ENCODE results near the gene GHRH.

Gene GHRH

GRCh38 chr20:37236462-37236861 lies 25.2 kb downstream of the GHRH start:
- no peak for DNase-seq (ENCODE audit: low read depth)
- H3K4me3 ChIP-seq (ENCODE audit: low read depth, low read length): no peak overlapping the region
- no peak for TF ChIP-seq CTCF (IDR thresholded peaks at IDR 0.05; ENCODE audit: low read depth, low read length, missing control alignments)

GRCh38 chr20:37235065-37235464 lies 26.5 kb downstream of the GHRH start:
- no peak overlapping the region for H3K4me3 ChIP-seq (ENCODE audit: low read depth, low read length)
- no peak for DNase-seq (ENCODE audit: low read depth)
- TF ChIP-seq CTCF (IDR thresholded peaks at IDR 0.05; ENCODE audit: low read depth, low read length, missing control alignments): no peak

GRCh38 chr20:37234254-37234581 lies 27.4 kb downstream of the GHRH start:
- TF ChIP-seq CTCF (IDR thresholded peaks at IDR 0.05; ENCODE audit: low read depth, low read length, missing control alignments): no peak
- H3K4me3 ChIP-seq (ENCODE audit: low read depth, low read length): no peak overlapping the region
- no peak for DNase-seq (ENCODE audit: low read depth)

- TF ChIP-seq CTCF (IDR thresholded peaks at IDR 0.05; ENCODE audit: low read depth, low read length, missing control alignments): no peak
- H3K4me3 ChIP-seq (ENCODE audit: low read depth, low read length): no peak overlapping the region
- DNase-seq (ENCODE audit: low read depth): no peak
Measured at GRCh38 chr20:37233548-37234253, 27.9 kb downstream of the GHRH start.

GRCh38 chr20:37231947-37232630 lies 29.5 kb downstream of the GHRH start:
- no peak for DNase-seq (ENCODE audit: low read depth)
- no peak overlapping the region for H3K4me3 ChIP-seq (ENCODE audit: low read depth, low read length)
- no peak for TF ChIP-seq CTCF (IDR thresholded peaks at IDR 0.05; ENCODE audit: low read depth, low read length, missing control alignments)

GRCh38 chr20:37230200-37230599 lies 31.4 kb downstream of the GHRH start:
- DNase-seq (ENCODE audit: low read depth): no peak
- no peak overlapping the region for H3K4me3 ChIP-seq (ENCODE audit: low read depth, low read length)
- TF ChIP-seq CTCF (IDR thresholded peaks at IDR 0.05; ENCODE audit: low read depth, low read length, missing control alignments): no peak

- no peak for DNase-seq (ENCODE audit: low read depth)
- H3K4me3 ChIP-seq (ENCODE audit: low read depth, low read length): no peak overlapping the region
- TF ChIP-seq CTCF (IDR thresholded peaks at IDR 0.05; ENCODE audit: low read depth, low read length, missing control alignments): no peak
Measured at GRCh38 chr20:37229357-37229756, 32.3 kb downstream of the GHRH start.

Data from GM12864 (cell line).